HFFc6 (cell line): ENCODE data around the gene GDPD4. TPM values are rescaled to one million over a fixed set of nuclear protein-coding genes. Genes with fewer than 3 reads are reported as not detected.

Source experiments
- DNase-seq: peaks from one replicate; pipeline ENCODE4 v3.0.0-alpha.2; 2018
- H3K27ac Mint-ChIP-seq: 2 replicates; pipeline ENCODE4 v1.8.0; 2020; ENCODE audit warnings: mild to moderate bottlenecking, mixed read lengths
- H3K27me3 Mint-ChIP-seq: 2 replicates; pipeline ENCODE4 v1.8.0; 2021; ENCODE audit warnings: mild to moderate bottlenecking, moderate library complexity, mixed read lengths; ENCODE audit not compliant: insufficient read depth
- H3K36me3 Mint-ChIP-seq: 2 replicates; pipeline ENCODE4 v1.8.0; 2021; ENCODE audit warnings: low read depth, mixed read lengths
- H3K4me1 Mint-ChIP-seq: 2 replicates; pipeline ENCODE4 v1.8.0; 2020; ENCODE audit warnings: low read depth, mixed read lengths
- H3K4me3 Mint-ChIP-seq: 2 replicates; pipeline ENCODE4 v1.8.0; 2020; ENCODE audit warnings: mild to moderate bottlenecking, moderate library complexity, mixed read lengths
- H3K9me3 Mint-ChIP-seq: 2 replicates; pipeline ENCODE4 v1.8.0; 2020; ENCODE audit warnings: mild to moderate bottlenecking, mixed read lengths
- total RNA-seq, 6 experiments: library from RNA; stranded (reverse); fragmentation: NEBNext Ultra II Directional; extraction: Animal tissue kit (Norgen Biotek cat#: 25700); gene quantifications; 2 replicates in 1 of 6; 3 replicates in 5 of 6; pipeline ENCODE4 v1.2.3, GENCODE V29; 2021
- TF ChIP-seq, protein P1 (sequence below): fragments of 200-600 bp; sonication (generic); IDR thresholded peaks from 2 replicates; pipeline ENCODE4 v1.5.0; 2021; ENCODE audit warnings: antibody characterized with exemption, mild to moderate bottlenecking

Gene GDPD4
- total RNA-seq, 6 experiments from 2014 or later = not detected

- H3K4me3 Mint-ChIP-seq = no peak overlapping the region
- no peaks in the 10 kb centered on the region for H3K36me3 Mint-ChIP-seq
- peaks cover 24% of the 10 kb centered on the region for H3K27me3 Mint-ChIP-seq
- no peaks in the 10 kb centered on the region for H3K4me1 Mint-ChIP-seq
- TF ChIP-seq, protein P1, sequence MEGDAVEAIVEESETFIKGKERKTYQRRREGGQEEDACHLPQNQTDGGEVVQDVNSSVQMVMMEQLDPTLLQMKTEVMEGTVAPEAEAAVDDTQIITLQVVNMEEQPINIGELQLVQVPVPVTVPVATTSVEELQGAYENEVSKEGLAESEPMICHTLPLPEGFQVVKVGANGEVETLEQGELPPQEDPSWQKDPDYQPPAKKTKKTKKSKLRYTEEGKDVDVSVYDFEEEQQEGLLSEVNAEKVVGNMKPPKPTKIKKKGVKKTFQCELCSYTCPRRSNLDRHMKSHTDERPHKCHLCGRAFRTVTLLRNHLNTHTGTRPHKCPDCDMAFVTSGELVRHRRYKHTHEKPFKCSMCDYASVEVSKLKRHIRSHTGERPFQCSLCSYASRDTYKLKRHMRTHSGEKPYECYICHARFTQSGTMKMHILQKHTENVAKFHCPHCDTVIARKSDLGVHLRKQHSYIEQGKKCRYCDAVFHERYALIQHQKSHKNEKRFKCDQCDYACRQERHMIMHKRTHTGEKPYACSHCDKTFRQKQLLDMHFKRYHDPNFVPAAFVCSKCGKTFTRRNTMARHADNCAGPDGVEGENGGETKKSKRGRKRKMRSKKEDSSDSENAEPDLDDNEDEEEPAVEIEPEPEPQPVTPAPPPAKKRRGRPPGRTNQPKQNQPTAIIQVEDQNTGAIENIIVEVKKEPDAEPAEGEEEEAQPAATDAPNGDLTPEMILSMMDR = no peak
- no peak for DNase-seq
- H3K9me3 Mint-ChIP-seq = no peaks in the 10 kb centered on the region
- no peak overlapping the region for H3K27ac Mint-ChIP-seq
Observed at GRCh38 chr11:77209663-77210062, 91.8 kb downstream of the GDPD4 start.

- Mint-ChIP-seq H3K4me1 (no peaks in the 10 kb centered on the region), H3K27me3 (peaks cover 24% of the 10 kb centered on the region), H3K27ac (no peak overlapping the region), H3K9me3 (no peaks in the 10 kb centered on the region), H3K4me3 (no peak overlapping the region), H3K36me3 (no peaks in the 10 kb centered on the region)
- DNase-seq = no peak
- TF ChIP-seq, protein P1 = no peak
Observed at GRCh38 chr11:77208535-77208934, 93.0 kb downstream of the GDPD4 start.

DNA sequence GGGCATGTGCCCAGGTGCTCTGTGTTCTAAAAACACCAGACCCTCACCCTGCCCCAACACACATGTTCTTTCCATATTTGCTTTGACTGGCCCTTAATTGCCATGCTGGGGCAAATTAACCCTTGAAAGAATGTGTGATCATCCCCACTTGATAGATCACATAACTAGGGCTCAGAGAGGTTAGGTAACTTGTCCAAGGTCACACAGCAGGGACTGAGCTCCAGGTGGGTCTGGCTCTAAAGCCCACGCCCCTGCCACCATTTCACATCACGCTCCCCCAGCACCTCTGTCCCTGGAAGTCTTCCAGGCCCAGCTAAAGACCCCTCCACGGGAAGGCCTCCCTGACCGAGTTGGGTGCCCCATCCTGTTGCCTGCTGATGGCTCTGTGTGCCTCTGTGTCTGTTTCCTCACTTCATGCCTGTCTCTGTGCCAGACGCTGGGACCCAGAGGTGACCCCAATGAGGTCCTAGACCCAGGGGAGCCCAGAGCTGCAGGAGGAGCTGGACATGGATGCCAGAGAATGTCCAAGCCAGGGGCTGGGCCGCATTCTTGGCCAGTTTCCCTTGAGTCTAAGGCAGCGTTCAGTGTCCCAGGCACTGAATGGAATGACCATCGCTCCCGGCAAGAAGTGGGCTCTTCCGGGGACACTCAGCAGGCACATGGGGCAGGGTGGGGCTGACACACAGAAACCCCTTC is 93.7 kb downstream of the GDPD4 start:
- no peaks in the 10 kb centered on the region for H3K4me1 Mint-ChIP-seq
- no peaks in the 10 kb centered on the region for H3K36me3 Mint-ChIP-seq
- no peak overlapping the region for H3K27ac Mint-ChIP-seq
- H3K27me3 Mint-ChIP-seq = peaks cover 19% of the 10 kb centered on the region
- no peaks in the 10 kb centered on the region for H3K9me3 Mint-ChIP-seq
- no peak overlapping the region for H3K4me3 Mint-ChIP-seq
- TF ChIP-seq, protein P1 = no peak
- DNase-seq = no peak

DNA sequence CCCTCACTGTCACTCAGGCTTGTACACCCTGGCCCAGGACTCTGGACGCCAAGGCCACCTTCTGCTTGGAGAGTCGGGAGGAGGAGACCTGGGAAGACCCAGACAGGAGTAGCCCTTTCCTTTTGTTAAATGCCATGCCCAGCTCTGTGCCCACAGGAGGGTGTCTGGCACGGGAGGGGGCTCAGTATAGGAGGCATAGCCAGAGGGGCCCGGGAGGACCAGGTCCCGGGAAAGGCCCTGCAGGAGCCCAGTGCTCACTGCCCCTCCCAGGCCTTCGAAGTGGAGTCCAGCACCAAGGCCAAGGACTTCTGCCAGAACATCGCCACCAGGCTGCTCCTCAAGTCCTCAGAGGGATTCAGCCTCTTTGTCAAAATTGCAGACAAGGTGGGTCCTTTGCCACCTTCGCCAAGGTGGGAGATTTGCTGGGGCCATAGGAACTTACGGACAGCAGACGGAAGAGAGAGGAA is 94.4 kb downstream of the GDPD4 start:
- H3K36me3 Mint-ChIP-seq = no peaks in the 10 kb centered on the region
- H3K27me3 Mint-ChIP-seq = peaks cover 19% of the 10 kb centered on the region
- H3K9me3 Mint-ChIP-seq = no peaks in the 10 kb centered on the region
- H3K4me1 Mint-ChIP-seq = no peaks in the 10 kb centered on the region
- no peak overlapping the region for H3K4me3 Mint-ChIP-seq
- DNase-seq = no peak
- no peak overlapping the region for H3K27ac Mint-ChIP-seq
- TF ChIP-seq, protein P1 = no peak

DNA sequence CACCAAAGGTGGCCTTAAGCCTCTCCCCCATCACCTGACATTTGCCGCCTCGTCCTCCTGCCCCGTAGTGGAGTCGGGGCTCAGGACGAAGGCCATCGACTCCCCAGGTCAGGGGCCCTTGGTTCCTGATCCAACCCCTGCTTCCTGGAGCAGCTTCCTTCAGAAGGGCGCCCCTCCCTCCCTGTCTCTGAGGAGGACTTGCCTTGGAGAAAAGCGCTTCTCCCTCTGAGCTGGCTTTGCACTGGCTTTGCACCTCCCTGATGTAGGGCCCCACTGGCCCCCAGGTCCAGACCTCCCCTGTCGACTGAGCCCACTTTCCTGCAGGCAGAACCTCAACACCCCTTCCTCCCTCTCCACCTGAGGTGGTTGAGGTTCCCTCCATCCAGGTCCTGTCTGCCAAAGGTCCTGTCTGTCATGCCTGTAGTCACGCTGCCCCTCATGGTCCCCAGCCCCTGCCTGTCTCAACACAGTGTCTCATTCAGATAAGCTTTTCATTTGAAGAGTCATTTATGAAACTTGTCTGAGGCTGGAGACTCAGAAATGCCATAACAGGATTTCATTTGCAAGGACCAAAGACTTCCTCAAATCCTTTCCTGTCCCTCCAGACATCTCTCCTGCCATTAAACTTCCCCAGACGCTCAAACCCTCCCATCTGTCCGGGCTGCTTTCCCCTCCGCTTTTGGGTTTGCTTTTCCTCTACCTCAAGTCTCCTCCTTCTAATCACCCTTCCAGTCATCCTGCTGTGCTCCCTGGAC is 95.0 kb downstream of the GDPD4 start:
- no peaks in the 10 kb centered on the region for H3K9me3 Mint-ChIP-seq
- TF ChIP-seq, protein P1 = no peak
- no peaks in the 10 kb centered on the region for H3K36me3 Mint-ChIP-seq
- H3K27ac Mint-ChIP-seq = no peak overlapping the region
- H3K27me3 Mint-ChIP-seq = peaks cover 15% of the 10 kb centered on the region
- no peak overlapping the region for H3K4me3 Mint-ChIP-seq
- no peaks in the 10 kb centered on the region for H3K4me1 Mint-ChIP-seq
- DNase-seq = no peak
